K562 (cell line): Measurements from ENCODE around the gene NECTIN1. TPM values are rescaled to one million over a fixed set of nuclear protein-coding genes. Genes with fewer than 3 reads are reported as not detected.
A peak's percentile ranks its signal among the peaks of the same experiment; 100 is the strongest.

Source experiments
- ATAC-seq: fragments of 200-7000 bp; cut with Tn5 transposase; 3 replicates; pipeline ENCODE4 v1.9.1; 2020; ENCODE audit warnings: moderate library complexity
- BruUV-seq: library from RNA; stranded (reverse); fragments of 400-500 nt; replicated peaks from 2 replicates; lab custom pipeline; 2021; lab: Mats Ljungman, UMichigan
- CTCF ChIA-PET: fragments of 300-600 bp; formaldehyde crosslinking; extraction: SDS; loops from one replicate; lab custom pipeline; 2021; ENCODE audit warnings: low intra/inter-chr PET ratio; lab: Yijun Ruan, JAX
- POLR2A ChIA-PET: fragments of 300-600, 350-650 bp; sonication (Branson Sonifier 250); formaldehyde crosslinking; extraction: SDS; loops from one replicate; lab custom pipeline; 2021; ENCODE audit warnings: antibody characterized with exemption, inconsistent platforms; lab: Yijun Ruan, JAX
- DNase-seq, 4 experiments: peaks; one replicate each; pipeline versions ENCODE4 v3.0.0 to v3.0.0-alpha.2; 2011 to 2018; ENCODE audit warnings: low spot score in 3 of 4, mixed read lengths in 3 of 4; ENCODE audit errors: extremely low read depth in 1 of 4
- FAIRE-seq: peaks from 2 replicates; lab custom pipeline; 2011; peaks lifted over from hg19 to GRCh38; lab: Jason Lieb, UNC
- H2AFZ ChIP-seq: 2 replicates; pipeline ENCODE4 v1.6.0; 2011; ENCODE audit warnings: low read depth, low read length, control low read depth, inconsistent platforms
- H3K27ac ChIP-seq: fragments of 200-600 bp; 3 replicates; pipeline ENCODE4 v1.8.0; 2011; ENCODE audit warnings: low read depth, mild to moderate bottlenecking, control low read depth, inconsistent platforms, low read length, moderate library complexity, mixed read lengths; ENCODE audit errors: extremely low read depth
- H3K27me3 ChIP-seq, 2 experiments: fragments of 300-600 bp in 1 of 2; 2 replicates in 1 of 2; 3 replicates in 1 of 2; pipeline versions ENCODE4 v1.6.0 to v1.8.0; 2011; ENCODE audit warnings: inconsistent platforms in 2 of 2, low read length in 2 of 2, mild to moderate bottlenecking in 1 of 2, mixed read lengths in 1 of 2, moderate library complexity in 1 of 2; ENCODE audit not compliant: control insufficient read depth in 2 of 2, insufficient read depth in 2 of 2
- H3K36me3 ChIP-seq: fragments of 300-600 bp; 3 replicates; pipeline ENCODE4 v1.8.0; 2011; ENCODE audit warnings: mild to moderate bottlenecking, low read length, inconsistent platforms; ENCODE audit not compliant: control insufficient read depth, insufficient read depth
- H3K4me1 ChIP-seq, 2 experiments: fragments of 200-600 bp in 1 of 2; replicated peaks in 1 of 2; 2 replicates in 1 of 2; 3 replicates in 1 of 2; pipeline versions ENCODE4 v1.5.1 to v1.8.0; 2011; ENCODE audit warnings: inconsistent platforms in 2 of 2, low read length in 2 of 2, mild to moderate bottlenecking in 1 of 2, mixed read lengths in 1 of 2, moderate library complexity in 1 of 2; ENCODE audit not compliant: control insufficient read depth in 2 of 2, insufficient read depth in 2 of 2
- H3K4me2 ChIP-seq: 2 replicates; pipeline ENCODE4 v1.6.1; 2011; ENCODE audit warnings: low read length, control low read depth, inconsistent platforms, mixed read lengths; ENCODE audit not compliant: insufficient read depth
- H3K4me3 ChIP-seq: fragments of 200-600 bp; sonication (generic), shearing (Covaris generic); 2 replicates; pipeline ENCODE4 v1.5.1; 2016; ENCODE audit warnings: control low read depth, inconsistent platforms
- H3K79me2 ChIP-seq: fragments of 200-600 bp; 3 replicates; pipeline ENCODE4 v1.8.0; 2011; ENCODE audit warnings: low read length, inconsistent platforms; ENCODE audit not compliant: control insufficient read depth, insufficient read depth
- H3K9ac ChIP-seq, 2 experiments: 2 replicates each; pipeline versions ENCODE4 v1.6.0 to v1.6.1; 2011; ENCODE audit warnings: low read depth in 2 of 2, low read length in 2 of 2, control low read depth in 1 of 2, inconsistent platforms in 1 of 2, mild to moderate bottlenecking in 1 of 2, mixed read lengths in 1 of 2; ENCODE audit not compliant: insufficient read depth in 1 of 2
- H3K9me1 ChIP-seq: one replicate; pipeline ENCODE4 v1.6.0; 2011; ENCODE audit warnings: inconsistent platforms, mild to moderate bottlenecking, low read length, moderate library complexity; ENCODE audit not compliant: control insufficient read depth, insufficient read depth
- H3K9me3 ChIP-seq: replicated peaks from 2 replicates; pipeline ENCODE4 v1.5.1; 2011; ENCODE audit warnings: low read depth, low read length, inconsistent platforms; ENCODE audit not compliant: control insufficient read depth, insufficient read depth
- H4K20me1 ChIP-seq: replicated peaks from 2 replicates; pipeline ENCODE4 v1.6.1; 2011; ENCODE audit warnings: low read length, inconsistent platforms, mixed read lengths; ENCODE audit not compliant: control insufficient read depth, insufficient read depth
- BMI1 ChIP-seq: fragments of 150-350 bp; IDR thresholded peaks from 2 replicates; pipeline ENCODE4 v1.6.1; 2014; ENCODE audit warnings: low read length
- CBFA2T3 ChIP-seq: fragments of 450-650 bp; IDR thresholded peaks from 2 replicates; pipeline ENCODE4 v1.6.1; 2017
- ETV1 ChIP-seq: fragments of 450-650 bp; conservative IDR thresholded peaks from 2 replicates; pipeline ENCODE4 v1.6.1; 2016; ENCODE audit warnings: missing genetic modification characterization, control low read depth, low read depth, missing compliant biosample characterization
- GTF2A2 ChIP-seq: IDR thresholded peaks from 2 replicates; pipeline ENCODE4 v1.6.1; 2016; ENCODE audit warnings: mild to moderate bottlenecking, missing genetic modification characterization, missing compliant biosample characterization
- HMGN3 ChIP-seq: IDR thresholded peaks from 2 replicates; pipeline ENCODE4 v1.6.1; 2011; ENCODE audit warnings: borderline replicate concordance, low read depth, mild to moderate bottlenecking, mixed read lengths, low read length; ENCODE audit not compliant: insufficient read length; ENCODE audit errors: extremely low read depth
- HOXB6 ChIP-seq: fragments of 250-450 bp; sonication (Bioruptor Pico); IDR thresholded peaks from 2 replicates; pipeline ENCODE4 v1.5.1; 2022; ENCODE audit warnings: mild to moderate bottlenecking, borderline replicate concordance
- STAT5B ChIP-seq: fragments of 250-450 bp; sonication (Bioruptor Pico); IDR thresholded peaks from 2 replicates; pipeline ENCODE4 v1.8.0; 2021; ENCODE audit warnings: mild to moderate bottlenecking, inconsistent platforms
- STAT6 ChIP-seq: sonication (generic); formaldehyde crosslinking; IDR thresholded peaks from 2 replicates; pipeline ENCODE4 v1.8.1; 2023; ENCODE audit warnings: mild to moderate bottlenecking, missing genetic modification reagents
- THRAP3 ChIP-seq: fragments of 450-650 bp; IDR thresholded peaks from 2 replicates; pipeline ENCODE4 v1.6.1; 2016; ENCODE audit warnings: mild to moderate bottlenecking, inconsistent platforms, borderline replicate concordance
- U2AF2 ChIP-seq: fragments of 200-400 bp; formaldehyde crosslinking; optimal IDR thresholded peaks from 2 replicates; pipeline ENCODE3; 2017; ENCODE audit warnings: low read depth, mild to moderate bottlenecking, low read length
- ZNF311 ChIP-seq: fragments of 250-450 bp; sonication (Bioruptor Pico); IDR thresholded peaks from 2 replicates; pipeline ENCODE4 v1.4.0; 2020; ENCODE audit warnings: mild to moderate bottlenecking, moderate library complexity
- WGBS: fragments of 100-300 bp; shearing (Covaris generic); methylation state at CpG from one replicate; pipeline ENCODE4 v1.1.6; 2016; ENCODE audit warnings: low coverage, mixed read lengths; ENCODE audit not compliant: insufficient coverage; ENCODE audit errors: missing lambda C conversion rate; 5-methylcytosine and 5-hydroxymethylcytosine counted together
- in situ Hi-C: fragments of 300-500 bp; cut with MboI; formaldehyde crosslinking; loops from 4 replicates; pipeline ENCODE4 v1.15.0; 2018; ENCODE audit warnings: inconsistent platforms, mixed read lengths
- intact Hi-C: fragments of 100-400 bp; cut with micrococcal nuclease; formaldehyde crosslinking; loops from 2 replicates; pipeline ENCODE4 v1.14.2; 2022
- polyA plus RNA-seq, 8 experiments: library from polyadenylated mRNA; depleted of rRNA in 4 of 8; stranded (reverse) in 5 of 8; unstranded in 3 of 8; fragments of >200 nt; fragmentation: Nextera tagmentation in 2 of 8; fragmentation: Illumina TruSeq in 1 of 8; extraction: Ambion mirVana in 2 of 8; extraction: Trizol in 1 of 8; gene quantifications; 2 replicates each; pipeline versions ENCODE4 v1.2.1 to v1.2.3, GENCODE V29; 2011 to 2014; ENCODE audit warnings: inconsistent platforms in 1 of 8, missing spikeins in 1 of 8
- total RNA-seq, 7 experiments: library from RNA; depleted of rRNA in 6 of 7; stranded (reverse); fragments of >200 nt in 6 of 7; fragmentation: Illumina TruSeq in 2 of 7; extraction: Trizol in 2 of 7; gene quantifications; 2 replicates each; pipeline versions ENCODE4 v1.2.1 to v1.2.3, GENCODE V29; 2011 to 2021; ENCODE audit warnings: low replicate concordance in 1 of 7
- TF ChIP-seq, protein P1 (sequence below): fragments of 450-650 bp; conservative IDR thresholded peaks from 2 replicates; pipeline ENCODE4 v1.6.1; 2016; ENCODE audit warnings: missing genetic modification characterization, low read depth, mild to moderate bottlenecking, control low read depth, missing compliant biosample characterization
- TF ChIP-seq, protein P2 (sequence below): fragments of 450-650 bp; IDR thresholded peaks from 2 replicates; pipeline ENCODE4 v1.7.1; 2018; ENCODE audit warnings: mild to moderate bottlenecking, low read depth; ENCODE audit not compliant: partially characterized antibody
- TF ChIP-seq, protein P3 (sequence below), 3 experiments: IDR thresholded peaks in 2 of 3; conservative IDR thresholded peaks in 1 of 3; 2 replicates each; pipeline ENCODE4 v1.5.1; 2011 to 2012; ENCODE audit warnings: low read length in 3 of 3, mild to moderate bottlenecking in 3 of 3, control low read depth in 2 of 3, improper control_type of control experiment in 1 of 3, inconsistent platforms in 1 of 3, low read depth in 1 of 3, mixed read lengths in 1 of 3, moderate library complexity in 1 of 3; ENCODE audit not compliant: insufficient read depth in 2 of 3

The NECTIN1 gene
- total and polyA plus RNA-seq, 9 of the 15 experiments (the other 6 are each of a cell fraction or from before 2014, with no cell fraction given): 0.09 to 0.53 (median 0.23) TPM; not detected in 2

DNA sequence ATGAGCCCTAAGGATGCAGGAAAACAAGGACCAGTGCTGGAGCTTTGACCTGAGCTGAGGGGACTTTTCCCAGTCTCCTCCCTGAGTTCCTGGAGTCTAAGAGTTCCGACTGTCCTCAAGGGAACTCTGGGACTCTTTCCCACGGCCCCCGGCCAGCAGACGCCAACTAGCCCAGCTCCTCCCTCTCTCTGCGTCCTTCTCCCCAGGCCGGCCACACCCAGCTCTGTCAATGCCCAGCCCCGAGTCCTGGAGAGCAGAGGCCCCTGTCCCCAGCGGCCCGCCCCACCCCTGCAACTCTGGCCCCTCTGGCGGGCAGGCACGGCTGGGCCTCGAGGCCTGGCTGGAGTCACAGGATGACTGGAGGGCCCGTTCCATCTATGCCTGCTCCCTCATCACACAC, 29.8 kb downstream of the NECTIN1 start:
- in situ Hi-C loops: no loop called here
- BruUV-seq: no TSS peak
- H4K20me1 ChIP-seq: peaks cover 7% of the 10 kb centered on the region
- no peaks in the 10 kb centered on the region for H3K4me1 ChIP-seq
- no peak overlapping the region for H3K4me3 ChIP-seq
- 0% methylated on average over 7 of the region's 13 CpGs for WGBS
- H3K9ac ChIP-seq: no peak overlapping the region
- no peak for FAIRE-seq
- H3K79me2 ChIP-seq: no peaks in the 10 kb centered on the region
- ChIA-PET CTCF (no interaction called here), POLR2A (interaction anchor here (1.0 to 1.3 kb wide), 2 partner anchors 10 to 50 kb away, joined by 4 to 5 read pairs; no protein-coding TSS in a partner anchor)
- ATAC-seq: peak; percentile 48; the same call in 2 of the 3 replicates
- no peak for DNase-seq
- H3K4me2 ChIP-seq: no peak overlapping the region
- intact Hi-C loops: no loop called here
- peaks cover 8 to 78% of the 10 kb centered on the region in 2 experiments for H3K27me3 ChIP-seq
- H3K9me1 ChIP-seq: peaks cover 4% of the 10 kb centered on the region
- no peaks in the 10 kb centered on the region for H3K9me3 ChIP-seq
- H3K27ac ChIP-seq: no peak overlapping the region
- H2AFZ ChIP-seq: no peak overlapping the region
- H3K36me3 ChIP-seq: no peaks in the 10 kb centered on the region
- TF ChIP-seq, protein P1, sequence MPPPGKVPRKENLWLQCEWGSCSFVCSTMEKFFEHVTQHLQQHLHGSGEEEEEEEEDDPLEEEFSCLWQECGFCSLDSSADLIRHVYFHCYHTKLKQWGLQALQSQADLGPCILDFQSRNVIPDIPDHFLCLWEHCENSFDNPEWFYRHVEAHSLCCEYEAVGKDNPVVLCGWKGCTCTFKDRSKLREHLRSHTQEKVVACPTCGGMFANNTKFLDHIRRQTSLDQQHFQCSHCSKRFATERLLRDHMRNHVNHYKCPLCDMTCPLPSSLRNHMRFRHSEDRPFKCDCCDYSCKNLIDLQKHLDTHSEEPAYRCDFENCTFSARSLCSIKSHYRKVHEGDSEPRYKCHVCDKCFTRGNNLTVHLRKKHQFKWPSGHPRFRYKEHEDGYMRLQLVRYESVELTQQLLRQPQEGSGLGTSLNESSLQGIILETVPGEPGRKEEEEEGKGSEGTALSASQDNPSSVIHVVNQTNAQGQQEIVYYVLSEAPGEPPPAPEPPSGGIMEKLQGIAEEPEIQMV (tag): no peak
- TF ChIP-seq STAT5B (CRISPR knock-in tag) (no peak), CBFA2T3 (no peak), HOXB6 (CRISPR knock-in tag) (no peak), STAT6 (no peak), ZNF311 (CRISPR knock-in tag) (no peak), U2AF2 (no peak), BMI1 (no peak), GTF2A2 (tag) (no peak), HMGN3 (no peak), ETV1 (tag) (no peak), THRAP3 (no peak)
- TF ChIP-seq, protein P2, sequence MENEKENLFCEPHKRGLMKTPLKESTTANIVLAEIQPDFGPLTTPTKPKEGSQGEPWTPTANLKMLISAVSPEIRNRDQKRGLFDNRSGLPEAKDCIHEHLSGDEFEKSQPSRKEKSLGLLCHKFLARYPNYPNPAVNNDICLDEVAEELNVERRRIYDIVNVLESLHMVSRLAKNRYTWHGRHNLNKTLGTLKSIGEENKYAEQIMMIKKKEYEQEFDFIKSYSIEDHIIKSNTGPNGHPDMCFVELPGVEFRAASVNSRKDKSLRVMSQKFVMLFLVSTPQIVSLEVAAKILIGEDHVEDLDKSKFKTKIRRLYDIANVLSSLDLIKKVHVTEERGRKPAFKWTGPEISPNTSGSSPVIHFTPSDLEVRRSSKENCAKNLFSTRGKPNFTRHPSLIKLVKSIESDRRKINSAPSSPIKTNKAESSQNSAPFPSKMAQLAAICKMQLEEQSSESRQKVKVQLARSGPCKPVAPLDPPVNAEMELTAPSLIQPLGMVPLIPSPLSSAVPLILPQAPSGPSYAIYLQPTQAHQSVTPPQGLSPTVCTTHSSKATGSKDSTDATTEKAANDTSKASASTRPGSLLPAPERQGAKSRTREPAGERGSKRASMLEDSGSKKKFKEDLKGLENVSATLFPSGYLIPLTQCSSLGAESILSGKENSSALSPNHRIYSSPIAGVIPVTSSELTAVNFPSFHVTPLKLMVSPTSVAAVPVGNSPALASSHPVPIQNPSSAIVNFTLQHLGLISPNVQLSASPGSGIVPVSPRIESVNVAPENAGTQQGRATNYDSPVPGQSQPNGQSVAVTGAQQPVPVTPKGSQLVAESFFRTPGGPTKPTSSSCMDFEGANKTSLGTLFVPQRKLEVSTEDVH: no peak
- TF ChIP-seq, protein P3, sequence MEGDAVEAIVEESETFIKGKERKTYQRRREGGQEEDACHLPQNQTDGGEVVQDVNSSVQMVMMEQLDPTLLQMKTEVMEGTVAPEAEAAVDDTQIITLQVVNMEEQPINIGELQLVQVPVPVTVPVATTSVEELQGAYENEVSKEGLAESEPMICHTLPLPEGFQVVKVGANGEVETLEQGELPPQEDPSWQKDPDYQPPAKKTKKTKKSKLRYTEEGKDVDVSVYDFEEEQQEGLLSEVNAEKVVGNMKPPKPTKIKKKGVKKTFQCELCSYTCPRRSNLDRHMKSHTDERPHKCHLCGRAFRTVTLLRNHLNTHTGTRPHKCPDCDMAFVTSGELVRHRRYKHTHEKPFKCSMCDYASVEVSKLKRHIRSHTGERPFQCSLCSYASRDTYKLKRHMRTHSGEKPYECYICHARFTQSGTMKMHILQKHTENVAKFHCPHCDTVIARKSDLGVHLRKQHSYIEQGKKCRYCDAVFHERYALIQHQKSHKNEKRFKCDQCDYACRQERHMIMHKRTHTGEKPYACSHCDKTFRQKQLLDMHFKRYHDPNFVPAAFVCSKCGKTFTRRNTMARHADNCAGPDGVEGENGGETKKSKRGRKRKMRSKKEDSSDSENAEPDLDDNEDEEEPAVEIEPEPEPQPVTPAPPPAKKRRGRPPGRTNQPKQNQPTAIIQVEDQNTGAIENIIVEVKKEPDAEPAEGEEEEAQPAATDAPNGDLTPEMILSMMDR (IDR thresholded peaks at IDR 0.05 in 2 of 3, conservative IDR thresholded peaks at IDR 0.05 in 1 of 3; ENCODE audit: insufficient read depth in 2 of 3, low read depth in 1 of 3, low read length in 3 of 3): no peak
